ENCODE data around the gene SUCLG2.

SUCLG2 gene

GRCh38 chr3:67484085-67484484, 170.3 kb downstream of the SUCLG2 start:
- peaks cover 18% of the 10 kb centered on the region for H3K36me3 Mint-ChIP-seq
- H3K9me3 Mint-ChIP-seq: no peaks in the 10 kb centered on the region
- no peak overlapping the region for H3K4me3 Mint-ChIP-seq
- H3K27ac Mint-ChIP-seq: no peak overlapping the region
- no peak for ATAC-seq (ENCODE audit: low read depth)
- no peaks in the 10 kb centered on the region for H3K4me1 Mint-ChIP-seq
- DNase-seq (ENCODE audit: low spot score in 2 of 2): no peak
- no peaks in the 10 kb centered on the region for H3K27me3 Mint-ChIP-seq

GRCh38 chr3:67481126-67481525, 173.3 kb downstream of the SUCLG2 start:
- H3K4me3 Mint-ChIP-seq: no peak overlapping the region
- H3K27me3 Mint-ChIP-seq: no peaks in the 10 kb centered on the region
- H3K9me3 Mint-ChIP-seq: no peaks in the 10 kb centered on the region
- DNase-seq (ENCODE audit: low spot score in 2 of 2) (no peak), ATAC-seq (ENCODE audit: low read depth) (no peak)
- H3K36me3 Mint-ChIP-seq: peaks cover 23% of the 10 kb centered on the region
- no peak overlapping the region for H3K27ac Mint-ChIP-seq
- H3K4me1 Mint-ChIP-seq: no peaks in the 10 kb centered on the region

GRCh38 chr3:67478423-67478822, 176.0 kb downstream of the SUCLG2 start:
- H3K36me3 Mint-ChIP-seq: peaks cover 31% of the 10 kb centered on the region
- H3K4me1 Mint-ChIP-seq: no peaks in the 10 kb centered on the region
- DNase-seq (ENCODE audit: low spot score in 2 of 2): no peak
- H3K4me3 Mint-ChIP-seq: no peak overlapping the region
- no peaks in the 10 kb centered on the region for H3K27me3 Mint-ChIP-seq
- H3K9me3 Mint-ChIP-seq: no peaks in the 10 kb centered on the region
- no peak for ATAC-seq (ENCODE audit: low read depth)
- H3K27ac Mint-ChIP-seq: no peak overlapping the region

GRCh38 chr3:67474311-67474710, 180.1 kb downstream of the SUCLG2 start:
- no peak for ATAC-seq (ENCODE audit: low read depth)
- H3K9me3 Mint-ChIP-seq: no peaks in the 10 kb centered on the region
- no peak for DNase-seq (ENCODE audit: low spot score in 2 of 2)
- H3K36me3 Mint-ChIP-seq: peaks cover 25% of the 10 kb centered on the region
- H3K4me3 Mint-ChIP-seq: no peak overlapping the region
- no peaks in the 10 kb centered on the region for H3K4me1 Mint-ChIP-seq
- no peak overlapping the region for H3K27ac Mint-ChIP-seq
- H3K27me3 Mint-ChIP-seq: no peaks in the 10 kb centered on the region

GRCh38 chr3:67472674-67473201, 181.7 kb downstream of the SUCLG2 start:
- no peaks in the 10 kb centered on the region for H3K9me3 Mint-ChIP-seq
- H3K27ac Mint-ChIP-seq: no peak overlapping the region
- H3K27me3 Mint-ChIP-seq: no peaks in the 10 kb centered on the region
- H3K4me3 Mint-ChIP-seq: no peak overlapping the region
- H3K4me1 Mint-ChIP-seq: peaks cover 2% of the 10 kb centered on the region
- no peak for DNase-seq (ENCODE audit: low spot score in 2 of 2)
- H3K36me3 Mint-ChIP-seq: peaks cover 30% of the 10 kb centered on the region
- ATAC-seq (ENCODE audit: low read depth): no peak

GRCh38 chr3:67470207-67470606, 184.2 kb downstream of the SUCLG2 start:
- ATAC-seq (ENCODE audit: low read depth) (no peak), DNase-seq (ENCODE audit: low spot score in 2 of 2) (no peak)
- Mint-ChIP-seq H3K27me3 (no peaks in the 10 kb centered on the region), H3K4me1 (peaks cover 3% of the 10 kb centered on the region), H3K9me3 (no peaks in the 10 kb centered on the region), H3K36me3 (peaks cover 32% of the 10 kb centered on the region), H3K4me3 (no peak overlapping the region), H3K27ac (no peak overlapping the region)

GRCh38 chr3:67468511-67468910, 185.9 kb downstream of the SUCLG2 start:
- peaks cover 3% of the 10 kb centered on the region for H3K4me1 Mint-ChIP-seq
- peaks cover 26% of the 10 kb centered on the region for H3K36me3 Mint-ChIP-seq
- no peaks in the 10 kb centered on the region for H3K9me3 Mint-ChIP-seq
- H3K27ac Mint-ChIP-seq: peak overlapping the region; percentile 15
- no peak for ATAC-seq (ENCODE audit: low read depth)
- DNase-seq (ENCODE audit: low spot score in 2 of 2): no peak
- H3K27me3 Mint-ChIP-seq: no peaks in the 10 kb centered on the region
- H3K4me3 Mint-ChIP-seq: no peak overlapping the region

GRCh38 chr3:67463656-67464055, 190.8 kb downstream of the SUCLG2 start:
- Mint-ChIP-seq H3K27ac (no peak overlapping the region), H3K4me1 (peaks cover 3% of the 10 kb centered on the region), H3K36me3 (peaks cover 25% of the 10 kb centered on the region), H3K27me3 (no peaks in the 10 kb centered on the region), H3K9me3 (no peaks in the 10 kb centered on the region), H3K4me3 (no peak overlapping the region)
- ATAC-seq (ENCODE audit: low read depth) (no peak), DNase-seq (ENCODE audit: low spot score in 2 of 2) (no peak)

GRCh38 chr3:67462187-67462586, 192.2 kb downstream of the SUCLG2 start:
- no peaks in the 10 kb centered on the region for H3K9me3 Mint-ChIP-seq
- H3K4me1 Mint-ChIP-seq: no peaks in the 10 kb centered on the region
- no peak for DNase-seq (ENCODE audit: low spot score in 2 of 2)
- no peaks in the 10 kb centered on the region for H3K27me3 Mint-ChIP-seq
- peaks cover 20% of the 10 kb centered on the region for H3K36me3 Mint-ChIP-seq
- no peak overlapping the region for H3K27ac Mint-ChIP-seq
- no peak for ATAC-seq (ENCODE audit: low read depth)
- no peak overlapping the region for H3K4me3 Mint-ChIP-seq

- Mint-ChIP-seq H3K4me1 (no peaks in the 10 kb centered on the region), H3K9me3 (no peaks in the 10 kb centered on the region), H3K4me3 (no peak overlapping the region), H3K27ac (no peak overlapping the region), H3K36me3 (peaks cover 20% of the 10 kb centered on the region), H3K27me3 (no peaks in the 10 kb centered on the region)
- DNase-seq (ENCODE audit: low spot score in 2 of 2): no peak
- ATAC-seq (ENCODE audit: low read depth): no peak
These were observed 192.7 kb downstream of the SUCLG2 start for GRCh38 chr3:67461667-67462142.

GRCh38 chr3:67460841-67461510, 193.4 kb downstream of the SUCLG2 start:
- Mint-ChIP-seq H3K4me3 (no peak overlapping the region), H3K36me3 (peaks cover 20% of the 10 kb centered on the region), H3K9me3 (no peaks in the 10 kb centered on the region), H3K27me3 (no peaks in the 10 kb centered on the region), H3K4me1 (no peaks in the 10 kb centered on the region), H3K27ac (no peak overlapping the region)
- ATAC-seq (ENCODE audit: low read depth): no peak
- DNase-seq (ENCODE audit: low spot score in 2 of 2): no peak

GRCh38 chr3:67459796-67460195, 194.6 kb downstream of the SUCLG2 start:
- ATAC-seq (ENCODE audit: low read depth) (no peak), DNase-seq (ENCODE audit: low spot score in 2 of 2) (no peak)
- Mint-ChIP-seq H3K36me3 (peaks cover 19% of the 10 kb centered on the region), H3K27ac (no peak overlapping the region), H3K27me3 (no peaks in the 10 kb centered on the region), H3K4me3 (no peak overlapping the region), H3K4me1 (no peaks in the 10 kb centered on the region), H3K9me3 (no peaks in the 10 kb centered on the region)

GRCh38 chr3:67458896-67459530, 195.4 kb downstream of the SUCLG2 start:
- H3K27ac Mint-ChIP-seq: no peak overlapping the region
- no peaks in the 10 kb centered on the region for H3K9me3 Mint-ChIP-seq
- no peaks in the 10 kb centered on the region for H3K4me1 Mint-ChIP-seq
- ATAC-seq (ENCODE audit: low read depth): no peak
- DNase-seq (ENCODE audit: low spot score in 2 of 2): no peak
- H3K27me3 Mint-ChIP-seq: no peaks in the 10 kb centered on the region
- no peak overlapping the region for H3K4me3 Mint-ChIP-seq
- H3K36me3 Mint-ChIP-seq: peaks cover 15% of the 10 kb centered on the region

- H3K4me3 Mint-ChIP-seq: no peak overlapping the region
- no peak overlapping the region for H3K27ac Mint-ChIP-seq
- no peak for DNase-seq (ENCODE audit: low spot score in 2 of 2)
- H3K4me1 Mint-ChIP-seq: no peaks in the 10 kb centered on the region
- H3K9me3 Mint-ChIP-seq: no peaks in the 10 kb centered on the region
- no peaks in the 10 kb centered on the region for H3K27me3 Mint-ChIP-seq
- H3K36me3 Mint-ChIP-seq: peaks cover 15% of the 10 kb centered on the region
- no peak for ATAC-seq (ENCODE audit: low read depth)
These were observed 196.0 kb downstream of the SUCLG2 start for GRCh38 chr3:67458408-67458807.

- ATAC-seq (ENCODE audit: low read depth): no peak
- Mint-ChIP-seq H3K4me3 (no peak overlapping the region), H3K36me3 (peaks cover 9% of the 10 kb centered on the region), H3K9me3 (no peaks in the 10 kb centered on the region), H3K27me3 (no peaks in the 10 kb centered on the region), H3K27ac (no peak overlapping the region), H3K4me1 (no peaks in the 10 kb centered on the region)
- DNase-seq (ENCODE audit: low spot score in 2 of 2): no peak
These were observed 200.8 kb downstream of the SUCLG2 start for GRCh38 chr3:67453628-67454027.
